Activated CD4-positive, alpha-beta T cell treated with anti-CD3 and anti-CD28 coated beads, Interleukin-2, Interleukin-4, amounts not matched to agents 100 ng/mL and 50 ng/mL, durations not matched to agents 16 hours and 8 hours (primary cell): ENCODE measurements around the gene NUP133.
"Not testable (repeated sequence)": the region's sequence is repeated elsewhere in the genome, so short reads cannot be mapped to it uniquely, and the experiment has no call there.

ENCODE experiments used
- DNase-seq: peaks from one replicate; pipeline ENCODE4 v3.0.0-alpha.2; 2020; ENCODE audit warnings: low spot score

NUP133 gene

DNA sequence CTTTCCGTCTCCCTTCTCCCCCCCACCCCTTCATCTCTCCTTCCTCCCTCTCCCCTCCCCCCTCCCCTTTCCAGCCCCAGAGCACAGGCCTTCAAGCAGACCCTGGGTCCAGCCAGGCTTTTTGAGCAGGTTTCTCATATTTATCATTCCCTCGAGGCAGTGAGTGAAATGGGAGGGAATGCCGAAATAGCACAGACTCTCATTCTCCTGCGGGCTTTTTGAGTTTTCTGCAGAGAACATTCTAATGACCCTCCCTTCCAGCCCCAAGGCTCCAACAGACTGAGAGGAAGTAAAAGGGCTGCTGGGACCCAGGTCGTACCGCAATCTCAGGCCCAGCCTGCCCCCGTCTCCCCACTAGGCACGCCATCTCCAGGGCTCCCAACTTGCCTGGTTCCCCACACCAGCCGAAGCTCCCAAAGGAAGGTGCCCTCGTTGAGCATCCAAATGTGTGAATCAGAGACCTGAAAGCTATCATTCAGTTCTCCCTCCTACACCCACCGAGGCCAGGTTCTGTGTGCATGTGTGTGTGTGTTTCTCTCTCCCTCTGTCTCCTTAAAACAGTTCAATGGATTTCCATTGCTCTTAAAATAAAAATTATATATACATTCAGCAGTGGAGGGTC, 96.6 kb downstream of the NUP133 start:
- no peak for DNase-seq

- no peak for DNase-seq
Observed at GRCh38 chr1:229410692-229411433, 97.3 kb downstream of the NUP133 start.

- no peak for DNase-seq
Observed at GRCh38 chr1:229410370-229410691, 97.8 kb downstream of the NUP133 start.

DNA sequence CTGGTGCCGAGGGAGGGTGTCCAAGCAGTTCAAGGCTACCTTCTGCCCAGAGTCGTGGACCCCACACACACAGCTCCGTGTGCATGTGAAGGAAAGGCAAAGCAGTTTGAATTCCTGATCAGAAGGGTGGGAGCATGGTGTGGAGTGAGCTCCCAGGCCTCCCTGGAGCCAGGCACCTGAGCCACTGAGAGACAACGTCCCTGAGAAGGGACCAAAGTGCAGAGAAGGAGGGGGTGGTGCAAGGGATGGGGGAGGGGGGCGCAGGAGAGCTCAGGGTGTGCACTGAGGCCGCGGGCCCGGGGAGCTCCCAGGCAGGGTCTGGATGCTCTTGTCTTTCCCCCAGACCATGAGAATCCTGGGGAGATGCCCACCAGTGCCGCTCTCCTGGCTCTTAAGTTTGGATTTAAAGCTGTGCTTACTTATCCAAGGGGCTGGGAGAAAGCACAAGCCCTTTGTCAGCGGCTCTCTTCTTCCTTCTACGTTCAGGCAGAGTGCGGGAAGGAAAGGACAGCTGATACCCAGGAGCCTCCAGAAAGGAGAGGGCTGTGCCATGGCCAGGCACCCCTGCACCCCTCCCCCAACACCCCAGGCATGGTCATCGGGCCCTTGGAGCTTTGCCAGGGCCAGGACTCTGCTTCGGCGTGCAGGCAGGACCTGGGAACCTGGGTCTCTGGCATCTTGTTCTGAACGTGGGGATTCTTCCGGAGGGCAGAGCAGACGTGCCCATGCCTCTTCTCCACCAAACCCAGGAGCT, 98.3 kb downstream of the NUP133 start:
- no peak for DNase-seq

- no peak for DNase-seq
Observed at GRCh38 chr1:229408458-229409037, 99.6 kb downstream of the NUP133 start.

DNA sequence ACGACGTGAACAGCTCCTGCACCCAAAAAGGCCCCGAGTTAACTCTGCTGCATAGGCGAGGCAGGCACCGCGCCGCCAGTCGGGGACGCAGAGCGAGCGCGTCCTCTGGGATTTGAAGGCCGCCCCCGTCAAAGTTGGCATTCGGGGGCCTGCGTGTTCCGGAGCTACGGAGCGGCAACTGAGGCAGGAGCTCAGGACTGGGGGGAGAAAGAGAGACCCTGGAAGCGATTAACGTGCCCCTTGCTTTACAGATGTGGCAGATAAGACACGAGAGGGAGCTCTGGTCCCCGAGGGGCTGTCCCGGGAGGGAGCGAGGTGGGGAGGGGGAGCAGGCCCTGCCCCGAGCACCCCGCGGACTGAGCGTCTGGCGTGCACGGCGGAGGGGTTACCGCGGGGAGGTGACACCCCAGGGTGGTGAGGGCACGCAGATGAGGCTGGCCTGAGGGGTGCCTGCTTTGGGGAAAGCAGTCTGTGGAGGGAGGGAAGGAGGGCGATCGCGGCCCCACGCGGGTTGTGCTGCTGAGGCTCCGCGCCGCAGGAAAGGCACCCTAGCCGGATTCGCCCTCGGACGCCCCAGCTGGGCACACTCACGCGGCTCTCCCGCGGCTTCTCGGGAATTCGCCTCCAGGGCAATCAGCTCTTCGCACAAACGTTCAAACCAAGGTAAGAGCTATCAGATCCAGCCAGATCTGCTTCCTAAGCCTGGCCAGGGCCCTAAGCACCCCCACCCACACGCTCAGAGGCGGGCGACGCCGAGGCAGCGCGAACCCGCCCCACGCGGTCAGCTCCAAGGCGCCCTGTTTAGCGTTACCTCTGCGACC, 100.7 kb downstream of the NUP133 start:
- DNase-seq = no peak

DNA sequence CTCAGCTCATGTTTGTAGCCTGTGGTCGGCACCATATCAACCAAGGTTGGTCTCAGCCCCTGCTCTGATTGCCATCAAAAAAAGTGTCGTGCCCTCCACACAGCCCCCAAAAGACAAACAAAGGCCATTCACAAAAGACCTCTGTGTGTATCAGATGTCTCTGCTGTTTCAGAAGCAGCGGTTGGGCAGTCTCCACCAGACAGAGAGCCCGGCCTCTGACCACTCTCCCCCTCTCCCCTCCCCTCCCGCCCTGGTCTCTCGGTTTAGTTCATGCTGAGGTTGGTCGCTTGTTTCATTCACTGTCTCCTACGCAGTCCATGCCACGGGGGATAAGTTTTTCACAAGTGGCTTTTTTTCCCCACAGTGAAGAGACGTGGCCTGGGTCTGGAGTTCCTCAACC, 101.3 kb downstream of the NUP133 start:
- DNase-seq = no peak

- no peak for DNase-seq
Observed at GRCh38 chr1:229403573-229403972, 104.6 kb downstream of the NUP133 start.

DNA sequence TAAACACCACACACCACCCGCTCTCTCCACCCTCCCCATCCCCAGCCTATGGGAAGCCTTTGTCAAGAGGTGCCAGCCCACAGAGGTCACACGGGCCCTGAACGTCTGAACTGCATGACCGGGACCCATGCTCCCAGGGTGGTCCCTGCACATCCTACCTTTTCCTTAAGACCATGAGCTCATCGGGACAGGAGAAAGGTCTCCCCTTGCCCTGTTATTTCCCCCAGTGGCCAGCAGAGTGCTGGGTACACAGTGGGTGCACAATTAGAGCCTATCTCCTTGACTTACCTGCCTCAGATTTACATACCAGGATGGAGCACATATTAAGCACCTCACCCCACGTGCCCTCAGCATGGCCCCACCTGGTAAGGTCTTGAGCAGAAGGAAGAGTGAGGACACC, 105.1 kb downstream of the NUP133 start:
- no peak for DNase-seq

- not testable (repeated sequence) for DNase-seq
Observed at GRCh38 chr1:229402329-229402728, 105.8 kb downstream of the NUP133 start.

- DNase-seq = no peak
Observed at GRCh38 chr1:229397762-229398161, 110.4 kb downstream of the NUP133 start.

- DNase-seq = no peak
Observed at GRCh38 chr1:229396585-229397206, 111.4 kb downstream of the NUP133 start.

- DNase-seq = not testable (repeated sequence)
Observed at GRCh38 chr1:229394517-229394916, 113.6 kb downstream of the NUP133 start.

DNA sequence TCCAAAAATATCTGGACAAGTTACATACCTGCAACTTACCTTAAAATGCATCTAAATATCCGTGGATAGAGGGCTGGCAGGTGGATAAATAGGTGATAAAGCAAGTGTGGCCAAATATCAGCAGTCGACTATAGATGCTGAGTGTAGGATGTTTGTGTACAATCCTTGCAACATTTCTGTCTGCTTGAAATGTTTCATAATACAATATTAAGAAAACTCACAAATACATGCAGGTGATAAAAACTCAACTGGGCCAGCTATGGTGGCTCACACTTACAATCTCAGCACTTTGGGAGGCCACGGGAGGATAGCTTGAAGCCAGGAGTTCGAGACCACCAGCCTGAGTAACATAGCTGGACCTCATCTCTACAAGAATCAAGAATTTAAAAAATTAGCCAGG, 115.2 kb downstream of the NUP133 start:
- no peak for DNase-seq
